ENCODE data around the gene ZBTB25.

GRCh38 chr14:64405295-64405694 is 98.3 kb downstream of the ZBTB25 start:
- TF ChIP-seq CTCF (IDR thresholded peaks at IDR 0.05; ENCODE audit: low read depth, low read length) = no peak
- no peak for TF ChIP-seq POLR2A (IDR thresholded peaks at IDR 0.05; ENCODE audit: extremely low read depth, insufficient read length)
